ENCODE results near the gene FAT4.

FAT4 gene

GRCh38 chr4:125316791-125317524 lies 2.2 kb downstream of the FAT4 start:
- peak; percentile 37 for DNase-seq

- DNase-seq, result peak; percentile 47
These were observed 2.7 kb downstream of the FAT4 start for GRCh38 chr4:125317525-125317877.

- no peak for DNase-seq
These were observed 4.6 kb downstream of the FAT4 start for GRCh38 chr4:125319311-125319710.

- no peak for DNase-seq
These were observed 7.1 kb downstream of the FAT4 start for GRCh38 chr4:125321709-125322365.

DNA sequence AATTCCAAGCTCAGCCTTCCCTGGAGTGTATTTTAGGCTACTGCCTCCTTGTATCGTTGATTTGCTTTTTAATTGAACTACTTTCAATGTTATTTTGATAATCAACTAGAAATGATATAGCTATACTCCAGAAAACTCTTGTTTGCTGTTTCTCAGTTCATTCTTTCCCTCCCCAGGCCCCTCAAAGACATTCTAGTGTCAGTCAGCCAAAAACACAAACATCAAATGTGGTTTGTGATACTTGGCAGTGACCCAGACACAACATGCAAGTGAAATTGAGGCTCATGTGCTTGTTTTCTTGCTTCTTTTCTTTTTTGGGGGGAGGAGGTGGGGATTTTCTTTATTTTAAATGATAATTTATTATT lies 7.6 kb downstream of the FAT4 start:
- no peak for DNase-seq

GRCh38 chr4:125323654-125324053 lies 8.9 kb downstream of the FAT4 start:
- DNase-seq, result no peak

DNA sequence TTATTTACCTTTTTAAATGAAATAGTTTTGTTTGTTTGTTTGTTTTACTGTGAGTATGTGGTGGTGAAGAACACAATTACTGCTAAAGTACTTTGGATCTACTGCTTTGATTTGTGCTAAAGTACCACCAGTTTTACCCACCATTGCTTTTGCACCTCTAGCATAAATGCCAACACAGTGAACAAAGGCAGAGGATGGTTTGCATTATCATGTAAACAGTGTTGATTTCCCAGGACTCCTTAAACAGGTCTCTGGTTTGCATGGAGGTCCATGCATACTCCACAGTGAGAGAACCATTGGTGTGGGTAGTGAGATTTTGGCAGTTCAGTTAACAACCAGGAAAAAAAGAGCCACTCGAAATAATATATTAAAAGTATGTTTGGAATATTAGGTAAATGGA lies 11.0 kb downstream of the FAT4 start:
- DNase-seq, result no peak

DNA sequence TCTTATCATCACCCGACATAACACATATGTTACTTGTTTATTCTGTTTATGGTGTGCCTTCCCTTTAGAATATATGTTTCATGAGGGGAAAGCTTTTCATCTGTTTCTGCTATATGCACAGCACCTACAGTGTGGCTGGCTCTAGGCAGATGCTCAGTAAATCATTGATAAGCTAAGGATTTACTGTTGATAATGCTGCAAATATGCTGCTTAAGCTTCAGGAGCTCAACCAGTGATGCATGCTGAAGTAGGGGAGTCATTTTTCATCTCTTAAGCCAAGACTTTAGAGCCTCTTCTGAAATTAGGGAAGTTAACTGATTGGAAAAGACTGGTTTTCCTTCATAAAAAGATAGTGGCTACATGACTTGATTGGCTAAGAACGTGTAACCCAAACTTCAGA lies 16.4 kb downstream of the FAT4 start:
- peak; percentile 34 for DNase-seq

DNA sequence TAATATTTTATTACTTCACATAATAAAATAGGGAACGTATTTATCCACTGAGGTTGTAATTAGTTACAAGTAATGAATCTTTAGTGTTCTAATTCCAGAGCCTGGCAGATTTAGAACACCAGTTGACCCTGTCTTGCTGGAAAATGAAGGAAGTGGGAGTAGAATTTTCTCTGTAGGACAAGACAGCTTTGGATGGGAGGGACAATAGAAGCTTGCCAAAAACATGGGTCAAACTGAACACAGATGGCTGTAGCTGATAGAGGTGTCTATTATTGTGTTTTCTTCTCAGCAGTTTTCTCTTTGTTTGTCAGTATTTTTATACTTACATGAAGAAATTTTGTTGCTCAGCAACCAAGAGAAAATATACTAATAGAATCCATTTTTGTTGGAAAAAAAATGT lies 20.2 kb downstream of the FAT4 start:
- DNase-seq, result no peak

DNA sequence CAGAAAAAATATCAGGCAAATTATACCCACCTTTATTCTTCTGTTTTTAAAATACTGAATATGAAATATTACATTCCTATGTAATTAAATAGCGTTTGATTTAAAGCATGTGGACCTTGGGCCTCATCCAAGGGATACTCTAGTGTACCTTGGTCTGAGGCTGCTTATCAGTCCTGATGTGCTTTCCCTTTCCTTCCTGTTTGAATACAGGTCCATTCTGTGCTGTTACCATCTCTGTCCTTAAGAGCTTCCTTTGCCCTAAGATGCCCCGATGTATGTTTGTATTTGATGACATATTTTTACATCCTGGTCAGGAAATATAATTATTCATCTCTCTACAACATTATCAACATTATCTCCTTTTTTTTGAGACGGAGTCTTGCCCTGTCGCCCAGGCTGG lies 24.1 kb downstream of the FAT4 start:
- no peak for DNase-seq

GRCh38 chr4:125344198-125344597 lies 29.4 kb downstream of the FAT4 start:
- no peak for DNase-seq

DNA sequence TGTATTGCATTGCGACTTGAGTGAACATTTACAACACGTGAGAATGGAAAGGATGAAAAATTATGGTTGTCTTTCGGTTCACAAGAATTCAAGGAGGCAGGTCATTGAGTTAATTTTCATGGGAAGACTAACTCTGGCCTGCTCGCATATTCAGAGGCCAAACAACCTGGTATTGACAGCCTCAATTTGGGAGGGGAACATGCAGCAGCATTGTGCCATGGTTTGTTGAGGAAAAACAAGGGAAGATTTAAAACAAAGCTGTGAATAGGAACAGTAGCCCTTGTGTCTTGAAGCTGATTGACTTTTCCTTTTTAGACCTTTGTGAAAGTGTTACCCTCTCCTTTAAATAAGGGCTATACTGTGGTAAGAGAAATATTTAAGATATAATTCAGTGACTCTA lies 31.9 kb downstream of the FAT4 start:
- no peak for DNase-seq

DNA sequence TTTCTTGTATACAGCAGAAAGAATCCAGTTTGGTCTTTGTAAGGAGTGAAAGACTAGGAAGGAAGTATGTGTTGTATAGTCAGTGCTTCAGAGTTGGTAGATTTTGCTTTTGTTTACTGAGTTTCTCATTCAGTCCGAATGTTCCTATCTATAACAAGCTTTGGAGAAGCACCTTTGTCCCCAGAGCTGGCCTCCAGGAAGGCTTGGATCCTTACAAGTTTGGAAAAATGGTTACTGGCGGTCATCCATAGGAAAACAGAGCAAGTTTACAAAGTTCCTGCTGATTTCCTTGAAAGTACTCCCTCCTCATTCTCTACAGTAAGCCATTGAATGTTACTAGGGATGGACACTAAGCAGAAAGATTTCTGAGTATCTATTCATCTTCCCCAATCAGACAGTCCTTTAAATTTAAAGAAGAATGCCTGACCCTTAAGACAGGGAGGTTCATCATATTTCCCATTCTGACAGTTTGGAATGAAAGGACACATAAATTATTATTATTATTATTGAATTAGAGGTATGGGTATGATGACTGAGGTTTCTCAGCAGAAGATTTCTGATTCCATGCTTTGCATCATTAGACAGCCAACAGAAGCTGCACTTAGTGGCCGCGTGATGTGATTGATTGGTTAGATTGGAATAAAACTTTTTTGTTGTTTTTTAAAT lies 35.8 kb downstream of the FAT4 start:
- no peak for DNase-seq

GRCh38 chr4:125352521-125352920 lies 37.8 kb downstream of the FAT4 start:
- DNase-seq, result no peak

- DNase-seq, result no peak
These were observed 38.4 kb downstream of the FAT4 start for GRCh38 chr4:125353131-125353530.

DNA sequence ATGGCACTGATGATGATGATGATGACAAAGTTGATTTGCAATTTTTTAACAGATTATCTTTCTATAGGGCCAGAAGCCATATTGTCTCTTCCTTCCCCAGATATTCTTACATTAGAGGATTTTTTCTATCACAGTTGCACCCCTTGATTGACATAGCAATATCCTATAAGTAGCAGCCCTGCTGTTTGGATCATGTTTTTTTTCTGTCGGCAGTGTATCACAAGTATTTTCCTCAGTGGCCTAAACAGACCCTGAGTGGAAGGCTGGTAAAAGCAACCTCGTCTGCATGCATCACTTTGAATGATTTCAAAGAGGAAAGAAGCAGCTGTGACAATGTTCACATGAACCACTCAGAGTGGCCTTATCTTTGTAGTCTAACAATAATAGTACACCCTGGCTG lies 41.0 kb downstream of the FAT4 start:
- no peak for DNase-seq

DNA sequence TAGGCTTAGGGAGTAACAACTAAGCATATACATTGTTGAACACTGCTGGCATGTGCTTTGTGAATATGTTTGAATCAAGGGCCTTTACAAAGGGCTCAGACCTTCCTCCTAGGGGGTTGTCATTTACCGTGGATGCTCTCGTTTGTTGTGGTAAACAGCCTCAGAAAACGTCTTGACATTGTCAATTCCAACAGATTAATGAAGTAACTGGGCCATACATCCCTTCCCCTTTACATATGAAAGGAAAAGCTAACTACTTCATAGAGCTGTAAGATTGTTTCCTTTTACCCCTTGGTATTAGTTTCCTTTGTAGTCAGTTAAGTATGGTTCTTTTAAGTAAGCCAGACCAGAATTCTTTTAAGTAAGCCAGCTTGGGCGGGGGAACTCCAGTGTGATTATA lies 42.9 kb downstream of the FAT4 start:
- no peak for DNase-seq

DNA sequence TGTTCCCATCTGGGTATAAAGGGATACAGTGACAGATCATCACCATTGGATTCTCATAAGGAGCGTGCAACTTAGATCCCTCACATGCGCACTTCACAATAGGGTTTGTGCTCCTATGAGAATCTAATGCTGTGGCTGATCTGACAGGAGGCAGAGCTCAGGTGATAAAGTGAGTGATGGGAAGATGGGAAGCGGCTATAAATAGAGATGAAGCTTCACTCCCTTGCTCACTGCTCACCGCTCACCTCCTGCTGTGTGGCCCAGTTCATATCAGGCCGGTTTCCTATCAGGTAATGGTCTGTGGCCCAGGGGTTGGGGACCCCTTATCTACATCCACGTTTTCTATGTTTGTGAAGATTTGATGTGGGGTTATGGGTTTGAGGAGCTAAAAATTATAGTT lies 43.7 kb downstream of the FAT4 start:
- DNase-seq, result no peak

DNA sequence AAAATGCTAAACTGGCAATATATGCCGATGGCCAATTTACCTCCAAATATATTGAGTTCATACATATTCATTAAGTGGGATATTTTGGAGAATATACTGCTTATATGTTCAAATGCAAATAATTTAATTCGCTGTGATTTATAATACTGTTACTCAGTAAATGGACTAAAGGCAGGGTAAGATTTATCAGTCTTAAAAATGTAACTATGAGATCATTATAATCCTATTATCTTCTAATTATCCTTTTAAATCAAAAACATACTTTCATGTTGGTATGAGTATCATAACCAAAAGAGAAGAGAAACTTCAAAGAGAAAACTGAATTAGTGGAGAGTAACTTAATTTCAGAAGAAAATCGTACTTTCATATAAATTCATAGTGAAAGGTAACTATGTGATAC lies 44.6 kb downstream of the FAT4 start:
- no peak for DNase-seq

- no peak for DNase-seq
These were observed 45.3 kb downstream of the FAT4 start for GRCh38 chr4:125359960-125360634.

- DNase-seq, result no peak
These were observed 46.0 kb downstream of the FAT4 start for GRCh38 chr4:125360727-125361126.

Measured in NCI-H82 (cell line).